ENCODE results near the gene AGL.
"Not testable (repeated sequence)": the region's sequence is repeated elsewhere in the genome, so short reads cannot be mapped to it uniquely, and the experiment has no call there.

AGL gene

DNA sequence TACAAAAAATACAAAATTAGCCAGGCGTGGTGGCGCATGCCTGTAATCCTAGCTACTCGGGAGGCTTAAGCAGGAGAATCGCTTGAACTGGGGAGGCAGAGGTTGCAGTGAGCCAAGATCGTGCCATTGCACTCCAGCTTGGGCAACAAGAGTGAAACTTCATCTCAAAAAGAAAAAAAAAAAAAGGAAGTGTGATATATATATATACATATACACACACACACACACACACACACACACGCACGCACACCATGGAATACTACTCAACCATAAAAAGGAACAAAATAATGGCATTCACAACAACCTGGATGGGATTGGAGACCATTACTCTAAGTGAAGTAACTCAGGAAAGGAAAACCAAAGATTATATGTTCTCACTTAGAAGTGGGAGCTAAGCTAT, 16.2 kb upstream of the AGL start:
- H3K36me3 Mint-ChIP-seq, H3K27ac Mint-ChIP-seq, CTCF ChIA-PET, H3K27me3 Mint-ChIP-seq, H3K4me3 Mint-ChIP-seq, H3K9me3 Mint-ChIP-seq, DNase-seq, H3K4me1 Mint-ChIP-seq: not testable (repeated sequence)

DNA sequence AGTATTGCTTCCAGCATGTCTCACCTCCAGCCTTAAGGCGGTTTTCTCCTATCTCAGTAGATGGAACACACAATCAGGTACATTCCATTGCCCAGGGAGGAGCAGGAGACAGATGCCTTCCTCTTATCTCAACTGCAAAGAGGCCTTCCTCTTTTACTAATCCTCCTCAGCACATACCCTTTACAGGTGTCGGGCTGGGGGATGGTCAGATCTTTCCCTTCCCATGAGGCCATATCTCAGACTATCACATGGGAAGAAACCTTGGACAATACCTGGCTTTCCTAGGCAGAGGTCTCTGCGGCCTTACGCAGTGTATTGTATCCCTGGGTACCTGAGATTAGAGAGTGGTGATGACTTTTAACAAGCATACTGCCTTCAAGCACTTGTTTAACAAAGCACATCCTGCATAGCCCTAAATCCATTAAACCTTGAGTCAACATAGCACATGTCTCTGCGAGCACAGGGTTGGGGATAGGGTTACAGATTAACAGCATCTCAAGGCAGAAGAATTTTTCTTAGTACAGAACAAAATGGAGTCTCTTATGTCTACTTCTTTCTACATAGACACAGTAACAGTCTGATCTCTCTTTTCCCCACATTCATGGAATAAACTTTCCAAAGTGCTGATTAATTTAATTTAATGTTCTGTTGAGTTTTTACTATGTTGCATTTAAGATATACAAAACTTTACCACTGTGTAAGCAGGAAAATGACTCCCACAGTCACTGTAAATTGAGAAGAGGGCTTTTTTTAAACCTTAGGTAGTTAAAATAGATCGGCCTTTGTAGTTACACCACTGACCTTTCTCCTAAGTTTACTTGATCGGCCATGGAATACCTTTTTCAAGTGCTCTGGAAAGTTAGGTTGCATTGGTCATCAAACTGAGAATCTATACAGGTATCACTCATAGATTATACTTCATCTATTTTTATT, 13.7 kb upstream of the AGL start:
- H3K4me3 Mint-ChIP-seq, DNase-seq, H3K36me3 Mint-ChIP-seq, H3K4me1 Mint-ChIP-seq, H3K27ac Mint-ChIP-seq, CTCF ChIA-PET, H3K27me3 Mint-ChIP-seq, H3K9me3 Mint-ChIP-seq: not testable (repeated sequence)

DNA sequence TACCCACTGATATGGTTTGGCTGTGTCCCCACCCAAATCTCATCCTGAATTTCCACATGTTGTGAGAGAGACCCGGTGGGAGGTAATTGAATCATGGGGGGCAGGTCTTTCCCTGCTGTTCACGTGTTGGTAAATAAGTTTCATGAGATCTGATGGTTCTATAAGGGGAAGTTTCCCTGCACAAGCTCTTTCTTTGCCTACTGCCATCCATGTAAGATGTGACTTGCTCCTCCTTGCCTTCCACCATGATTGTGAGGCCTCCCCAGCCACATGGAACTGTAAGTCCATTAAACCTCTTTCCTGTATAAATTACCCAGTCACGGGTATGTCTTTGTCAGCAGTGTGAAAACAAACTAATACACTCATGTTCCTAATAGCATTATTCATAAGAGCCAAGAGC, 9.8 kb upstream of the AGL start:
- H3K4me1 Mint-ChIP-seq, DNase-seq, H3K9me3 Mint-ChIP-seq, H3K36me3 Mint-ChIP-seq, H3K27ac Mint-ChIP-seq, H3K27me3 Mint-ChIP-seq, H3K4me3 Mint-ChIP-seq, CTCF ChIA-PET: not testable (repeated sequence)

DNA sequence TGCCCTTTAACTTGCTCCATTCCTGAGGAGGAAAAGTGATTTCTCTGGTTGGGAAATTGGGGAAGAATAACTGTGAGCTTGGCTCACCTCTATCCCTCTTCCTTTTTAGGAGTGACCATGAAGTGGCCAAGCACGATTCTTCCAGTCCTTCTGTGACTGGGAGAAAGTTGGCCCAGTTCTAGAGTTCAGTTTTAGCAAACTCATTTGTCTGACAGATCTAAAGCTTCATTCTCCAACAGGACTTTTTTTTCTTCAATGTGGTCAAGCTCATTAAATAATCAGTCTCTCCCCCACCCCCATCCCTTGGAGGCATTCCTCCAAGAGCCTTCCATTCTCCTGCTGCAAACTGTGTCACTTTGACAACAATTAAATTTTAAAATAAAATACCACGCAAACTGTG, 6.4 kb upstream of the AGL start:
- no peak for DNase-seq
- H3K4me1 Mint-ChIP-seq: no peaks in the 10 kb centered on the region
- peaks cover 3% of the 10 kb centered on the region for H3K27me3 Mint-ChIP-seq
- no peak overlapping the region for H3K27ac Mint-ChIP-seq
- no peaks in the 10 kb centered on the region for H3K36me3 Mint-ChIP-seq
- CTCF ChIA-PET: no interaction called here
- peaks cover 2% of the 10 kb centered on the region for H3K9me3 Mint-ChIP-seq
- H3K4me3 Mint-ChIP-seq: no peak overlapping the region

DNA sequence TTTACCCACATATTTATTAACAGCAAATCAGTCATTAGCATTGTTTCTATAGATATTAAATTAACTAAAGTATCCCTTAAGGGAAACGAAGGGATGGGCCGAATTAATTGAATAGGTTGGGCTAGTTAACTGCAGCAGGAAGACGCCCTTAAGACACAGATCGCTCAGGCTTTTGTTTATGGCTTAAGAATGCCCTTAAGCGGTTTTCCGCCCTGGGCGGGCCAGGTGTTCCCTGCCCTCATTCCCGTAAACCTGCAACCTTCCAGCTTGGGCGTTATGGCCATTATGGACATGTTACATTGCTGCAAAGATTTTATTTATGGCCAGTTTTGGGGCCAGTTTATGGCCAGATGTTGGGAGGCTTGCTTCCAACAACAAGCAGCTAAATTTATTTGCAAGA, 5.0 kb upstream of the AGL start:
- CTCF ChIA-PET, DNase-seq, H3K9me3 Mint-ChIP-seq, H3K4me3 Mint-ChIP-seq, H3K4me1 Mint-ChIP-seq, H3K36me3 Mint-ChIP-seq, H3K27ac Mint-ChIP-seq, H3K27me3 Mint-ChIP-seq: not testable (repeated sequence)

DNA sequence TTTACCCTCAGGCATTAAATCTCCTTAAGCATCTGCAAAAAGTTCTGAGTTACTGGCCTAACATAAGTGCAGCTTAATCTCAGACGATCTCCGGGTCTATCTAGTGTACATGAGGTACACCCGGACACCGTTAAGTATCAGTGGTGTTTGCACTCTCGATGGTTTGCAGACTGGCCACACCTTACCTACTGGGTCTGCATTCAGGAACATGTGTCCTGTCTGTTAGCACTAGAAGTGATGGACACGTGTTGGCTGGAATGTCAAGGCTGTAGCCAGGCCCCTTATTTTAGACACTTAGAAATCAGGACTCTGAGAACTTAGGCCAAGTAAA, 783 bp upstream of the AGL start:
- Mint-ChIP-seq H3K9me3 (no peaks in the 10 kb centered on the region), H3K36me3 (peaks cover 12% of the 10 kb centered on the region), H3K4me1 (peaks cover 30% of the 10 kb centered on the region), H3K27ac (peak overlapping the region; percentile 84), H3K4me3 (peak overlapping the region; percentile 92), H3K27me3 (peaks cover 3% of the 10 kb centered on the region)
- no peak for DNase-seq
- CTCF ChIA-PET: no interaction called here

DNA sequence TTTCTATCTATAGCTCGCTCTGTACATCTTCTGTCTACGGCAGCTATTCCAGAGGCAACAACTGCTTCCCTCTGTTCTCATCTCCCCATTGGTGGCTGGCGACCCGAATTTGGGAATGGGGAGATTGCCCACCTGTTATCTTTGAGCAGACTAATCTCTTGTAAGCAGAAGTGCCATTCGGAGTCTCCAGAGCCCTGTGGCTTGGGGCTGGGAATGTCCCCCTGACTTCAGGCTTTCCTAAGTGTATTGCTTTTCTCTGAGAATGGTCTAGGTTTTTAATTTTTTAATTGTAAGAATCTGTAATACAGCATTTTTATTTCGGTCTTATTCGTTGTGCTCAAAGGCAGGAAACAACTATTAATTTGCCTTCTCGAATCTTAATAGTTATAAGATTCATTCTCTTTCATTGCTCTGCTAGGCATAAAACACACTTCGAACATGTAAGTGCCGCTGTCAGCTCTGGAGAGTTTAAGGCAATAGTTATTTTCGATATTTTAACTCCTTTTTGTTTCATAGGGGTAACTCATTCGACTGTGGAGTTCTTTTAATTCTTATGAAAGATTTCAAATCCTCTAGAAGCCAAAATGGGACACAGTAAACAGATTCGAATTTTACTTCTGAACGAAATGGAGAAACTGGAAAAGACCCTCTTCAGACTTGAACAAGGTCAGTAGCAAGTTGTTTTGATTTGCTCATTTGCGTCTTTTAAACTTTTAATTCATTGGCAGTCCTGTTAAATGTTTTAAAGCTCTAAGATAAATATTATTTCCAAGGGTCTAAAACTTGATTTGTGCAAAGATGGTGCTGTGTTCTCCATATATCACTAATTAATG, 514 bp downstream of the AGL start:
- CTCF ChIA-PET: interaction anchor here (0.9 kb wide), 1 partner anchor 198 kb away, joined by 3 read pairs; no protein-coding TSS in a partner anchor
- H3K27ac Mint-ChIP-seq: peak overlapping the region; percentile 87
- peak overlapping the region; percentile 92 for H3K4me3 Mint-ChIP-seq
- DNase-seq: no peak
- no peaks in the 10 kb centered on the region for H3K27me3 Mint-ChIP-seq
- H3K9me3 Mint-ChIP-seq: no peaks in the 10 kb centered on the region
- peaks cover 16% of the 10 kb centered on the region for H3K36me3 Mint-ChIP-seq
- peaks cover 30% of the 10 kb centered on the region for H3K4me1 Mint-ChIP-seq

DNA sequence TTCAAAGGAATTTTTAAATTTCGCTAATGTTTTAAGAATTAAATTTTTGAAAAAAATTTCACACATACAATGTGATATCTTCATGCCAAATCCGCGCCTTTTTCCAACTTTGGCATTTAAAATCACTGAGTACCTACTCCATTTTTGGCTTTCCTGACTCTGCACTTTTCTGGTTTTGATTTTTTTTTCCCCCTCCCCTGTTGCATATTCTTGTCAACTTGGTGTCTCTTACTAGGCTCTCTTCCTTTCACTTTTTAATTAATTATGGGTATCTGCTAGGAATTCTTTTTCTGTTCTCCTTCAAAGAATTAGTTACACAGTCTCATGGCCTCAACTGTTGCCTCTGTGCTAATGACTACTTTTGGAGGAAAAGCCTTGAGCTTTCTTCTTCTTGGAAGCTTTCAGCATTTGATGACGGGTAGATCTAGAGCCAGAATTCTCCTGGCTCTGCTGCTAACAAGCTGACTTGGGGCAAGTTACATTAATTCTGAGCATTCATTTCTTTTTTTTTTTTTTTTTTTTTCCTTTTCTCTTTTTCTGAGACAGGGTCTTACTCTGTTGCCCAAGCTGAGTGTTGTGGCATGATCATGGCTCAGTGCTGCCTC, 1.8 kb downstream of the AGL start:
- Mint-ChIP-seq H3K9me3 (peaks cover 4% of the 10 kb centered on the region), H3K4me3 (no peak overlapping the region), H3K27me3 (no peaks in the 10 kb centered on the region), H3K27ac (no peak overlapping the region), H3K36me3 (peaks cover 21% of the 10 kb centered on the region), H3K4me1 (peaks cover 30% of the 10 kb centered on the region)
- DNase-seq: no peak
- CTCF ChIA-PET: no interaction called here

DNA sequence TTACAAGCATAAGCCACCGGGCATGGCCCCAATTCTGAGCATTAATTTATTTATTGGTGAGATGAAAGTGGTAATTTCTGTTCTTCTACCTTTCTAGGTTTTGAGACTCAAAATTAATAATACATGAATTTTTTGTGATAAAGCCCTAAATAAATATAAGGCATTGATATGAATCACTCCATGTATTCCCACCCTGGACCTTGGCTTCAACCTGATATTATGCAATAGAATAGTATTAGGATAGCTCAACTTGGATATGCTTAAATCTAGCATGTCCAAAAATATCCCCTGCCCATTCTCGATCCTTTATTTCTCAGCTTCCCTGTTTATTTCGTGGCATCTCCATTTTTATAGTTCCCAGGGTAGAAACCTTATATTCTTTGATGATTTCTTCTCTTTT, 2.5 kb downstream of the AGL start:
- H3K4me3 Mint-ChIP-seq: no peak overlapping the region
- H3K9me3 Mint-ChIP-seq: peaks cover 4% of the 10 kb centered on the region
- peaks cover 30% of the 10 kb centered on the region for H3K4me1 Mint-ChIP-seq
- no peak for DNase-seq
- H3K36me3 Mint-ChIP-seq: peaks cover 22% of the 10 kb centered on the region
- CTCF ChIA-PET: no interaction called here
- H3K27me3 Mint-ChIP-seq: no peaks in the 10 kb centered on the region
- no peak overlapping the region for H3K27ac Mint-ChIP-seq

DNA sequence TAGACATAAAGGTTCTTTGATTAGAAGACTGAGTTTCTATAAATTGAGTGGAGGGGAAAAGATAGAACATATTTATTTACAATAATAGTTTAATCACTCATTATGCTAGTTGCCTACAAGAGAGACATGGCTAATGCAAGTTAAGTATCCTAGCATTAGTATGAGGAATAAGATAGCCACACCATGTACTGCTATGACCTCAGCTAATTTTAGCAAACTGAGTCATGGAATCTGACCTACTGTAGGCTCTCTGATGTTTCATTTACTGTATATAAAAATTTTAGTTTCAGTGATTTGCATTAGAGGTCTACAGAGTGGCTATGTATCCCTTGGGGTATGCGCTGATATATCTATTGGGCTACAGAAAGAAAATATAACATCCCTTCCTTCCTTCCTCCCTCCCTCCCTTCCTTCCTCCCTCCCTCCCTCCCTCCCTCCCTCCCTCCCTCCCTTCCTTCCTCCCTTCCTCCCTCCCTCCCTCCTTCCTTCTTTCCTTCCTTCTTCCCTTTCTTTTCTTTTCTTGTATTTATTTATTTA, 5.8 kb downstream of the AGL start:
- H3K27ac Mint-ChIP-seq: no peak overlapping the region
- DNase-seq: no peak
- peaks cover 23% of the 10 kb centered on the region for H3K36me3 Mint-ChIP-seq
- CTCF ChIA-PET: no interaction called here
- H3K4me3 Mint-ChIP-seq: no peak overlapping the region
- H3K27me3 Mint-ChIP-seq: no peaks in the 10 kb centered on the region
- peaks cover 4% of the 10 kb centered on the region for H3K9me3 Mint-ChIP-seq
- peaks cover 15% of the 10 kb centered on the region for H3K4me1 Mint-ChIP-seq

DNA sequence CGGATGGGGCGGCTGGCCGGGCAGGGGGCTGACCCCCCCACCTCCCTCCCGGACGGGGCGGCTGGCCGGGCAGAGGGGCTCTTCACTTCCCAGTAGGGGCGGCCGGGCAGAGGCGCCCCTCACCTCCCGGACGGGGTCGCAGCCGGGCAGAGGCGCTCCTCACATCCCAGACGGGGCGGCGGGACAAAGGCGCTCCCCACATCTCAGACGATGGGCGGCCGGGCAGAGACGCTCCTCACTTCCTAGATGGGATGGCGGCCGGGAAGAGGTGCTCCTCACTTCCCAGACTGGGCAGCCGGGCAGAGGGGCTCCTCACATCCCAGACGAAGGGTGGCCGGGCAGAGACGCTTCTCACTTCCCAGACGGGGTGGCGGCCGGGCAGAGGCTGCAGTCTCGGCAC, 6.9 kb downstream of the AGL start:
- H3K4me3 Mint-ChIP-seq, CTCF ChIA-PET, H3K27me3 Mint-ChIP-seq, H3K27ac Mint-ChIP-seq, H3K9me3 Mint-ChIP-seq, DNase-seq, H3K4me1 Mint-ChIP-seq: not testable (repeated sequence)
- H3K36me3 Mint-ChIP-seq: peaks cover 22% of the 10 kb centered on the region

DNA sequence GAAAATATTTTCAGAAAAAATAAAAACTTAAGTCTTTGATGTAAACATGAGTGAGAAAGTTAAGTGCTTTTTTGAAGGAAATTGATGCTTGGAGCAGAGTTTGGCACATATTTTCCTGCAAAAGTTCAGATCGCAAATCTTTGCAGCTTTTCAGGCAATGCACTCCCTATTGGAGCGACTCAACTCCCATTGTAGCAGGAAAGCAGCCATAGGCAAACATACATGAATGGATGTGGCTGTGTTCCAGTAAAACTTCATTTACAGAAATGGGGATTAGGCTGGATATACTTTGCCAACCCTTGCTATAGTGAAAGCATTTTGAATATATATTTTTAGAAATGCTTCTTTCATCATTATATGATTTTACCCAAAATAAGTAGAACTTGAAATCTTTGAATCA, 8.1 kb downstream of the AGL start:
- H3K27ac Mint-ChIP-seq: no peak overlapping the region
- H3K36me3 Mint-ChIP-seq: peaks cover 19% of the 10 kb centered on the region
- H3K27me3 Mint-ChIP-seq: no peaks in the 10 kb centered on the region
- DNase-seq: no peak
- CTCF ChIA-PET: no interaction called here
- peaks cover 2% of the 10 kb centered on the region for H3K4me1 Mint-ChIP-seq
- peaks cover 4% of the 10 kb centered on the region for H3K9me3 Mint-ChIP-seq
- H3K4me3 Mint-ChIP-seq: no peak overlapping the region

DNA sequence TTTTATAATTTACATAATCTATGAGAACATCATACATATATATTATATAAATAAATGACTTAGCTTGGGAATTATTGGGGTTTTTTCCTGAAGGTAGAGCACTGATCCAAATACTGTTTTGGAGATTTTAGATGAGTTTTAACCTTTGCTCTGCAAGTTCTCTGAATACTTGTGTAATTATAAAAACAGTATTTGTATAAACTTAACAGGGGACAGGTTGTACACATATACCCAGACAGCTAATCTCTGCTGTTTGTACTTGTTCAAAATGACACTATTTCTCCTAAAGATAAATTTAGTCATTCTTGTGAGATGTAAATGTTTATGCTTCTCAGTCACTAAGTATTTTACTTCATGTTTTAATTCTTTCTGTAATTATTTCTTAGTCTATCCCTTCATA, 8.7 kb downstream of the AGL start:
- Mint-ChIP-seq H3K9me3 (peaks cover 4% of the 10 kb centered on the region), H3K27ac (no peak overlapping the region), H3K4me1 (no peaks in the 10 kb centered on the region), H3K36me3 (peaks cover 17% of the 10 kb centered on the region), H3K27me3 (no peaks in the 10 kb centered on the region), H3K4me3 (no peak overlapping the region)
- CTCF ChIA-PET: no interaction called here
- no peak for DNase-seq

DNA sequence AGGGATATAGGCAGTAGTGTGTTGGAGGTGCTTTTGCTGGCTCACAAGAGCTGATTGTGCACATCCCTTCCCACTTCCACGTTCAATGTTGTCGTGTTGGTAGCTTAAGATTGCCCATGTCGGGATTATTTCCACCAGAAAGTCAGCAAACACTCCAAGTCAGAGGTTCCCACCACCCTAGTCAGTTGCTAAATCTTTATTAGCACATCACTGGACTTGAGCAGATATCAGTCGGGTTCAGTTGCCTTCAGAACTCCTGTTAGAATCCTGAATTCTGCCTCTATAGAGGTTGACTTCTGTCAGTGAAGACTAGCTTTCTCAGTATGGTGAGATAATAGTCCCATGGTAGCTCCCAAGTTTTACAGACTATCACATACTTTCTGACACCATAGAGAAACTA, 10.5 kb downstream of the AGL start:
- Mint-ChIP-seq H3K27me3 (no peaks in the 10 kb centered on the region), H3K9me3 (peaks cover 4% of the 10 kb centered on the region), H3K36me3 (peaks cover 18% of the 10 kb centered on the region), H3K4me1 (no peaks in the 10 kb centered on the region), H3K27ac (no peak overlapping the region), H3K4me3 (no peak overlapping the region)
- DNase-seq: no peak
- CTCF ChIA-PET: no interaction called here

Data from activated naive CD4-positive, alpha-beta T cell treated with anti-CD3 and anti-CD28 coated beads, Interleukin-2, amount 10 ng/mL, durations not matched to agents 7 days and 5 days (primary cell).